PC-9 (cell line): Measurements from ENCODE around the gene SCART1.
"Not testable (repeated sequence)": the region's sequence is repeated elsewhere in the genome, so short reads cannot be mapped to it uniquely, and the experiment has no call there.

ENCODE experiments used
- CTCF ChIP-seq: fragments of 200-600 bp; sonication (generic); conservative IDR thresholded peaks from 2 replicates; pipeline ENCODE4 v1.6.1; 2017; ENCODE audit warnings: mixed run types, antibody characterized with exemption, mild to moderate bottlenecking, moderate library complexity
- EZH2 ChIP-seq: fragments of 200-600 bp; sonication (generic); IDR thresholded peaks from 2 replicates; pipeline ENCODE4 v1.8.0; 2017; ENCODE audit warnings: antibody characterized with exemption, low read depth

- not testable (repeated sequence) for TF ChIP-seq CTCF, EZH2
Measured at GRCh38 chr10:133493562-133493961, 39.8 kb downstream of the SCART1 start.
